GM18517 (cell line): ENCODE measurements around the gene SLC12A7.
"Not testable (repeated sequence)": the region's sequence is repeated elsewhere in the genome, so short reads cannot be mapped to it uniquely, and the experiment has no call there.

Source experiments
- ATAC-seq: cut with Tn5 transposase; IDR thresholded peaks from one replicate; pipeline ENCODE4 v1.9.1; 2021; ENCODE audit warnings: mild to moderate bottlenecking, moderate library complexity; ENCODE audit not compliant: unreplicated experiment

SLC12A7 gene

DNA sequence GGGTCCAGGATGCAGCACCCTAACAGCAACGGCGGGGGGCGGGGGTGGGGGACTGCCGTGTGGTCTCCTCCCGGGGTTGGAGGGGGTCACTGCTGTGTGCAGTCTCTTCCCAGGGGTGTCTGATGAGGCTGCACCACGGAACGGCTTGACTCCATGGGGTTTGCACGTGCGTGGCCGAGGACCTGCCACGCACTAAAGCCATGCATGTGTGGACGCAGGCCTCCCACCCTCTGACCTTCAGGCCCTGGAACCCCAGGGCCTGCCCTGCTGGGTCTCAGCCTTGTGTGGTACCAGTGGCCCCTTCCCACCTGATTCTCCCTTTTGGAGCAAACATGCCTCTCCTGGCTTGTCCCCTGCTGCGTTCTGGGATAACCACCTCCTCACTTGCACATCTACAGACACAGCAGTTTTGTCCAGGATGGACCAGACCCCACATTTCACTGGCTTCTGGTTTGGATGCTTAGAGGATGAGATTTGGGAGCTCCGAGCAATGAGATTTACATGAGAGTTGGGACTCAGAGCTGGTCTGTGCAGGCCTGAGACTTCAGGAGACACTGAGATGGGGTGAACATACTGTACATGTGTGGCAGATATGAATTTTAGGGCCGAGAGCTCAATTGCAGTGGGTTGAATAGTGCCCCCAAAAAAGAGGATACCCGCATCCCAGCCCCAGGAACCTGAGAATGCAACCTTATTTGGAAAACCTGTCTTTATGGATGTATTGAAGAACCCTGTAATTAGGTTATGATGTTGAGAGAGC lies 45.8 kb downstream of the SLC12A7 start:
- ATAC-seq, result no peak

DNA sequence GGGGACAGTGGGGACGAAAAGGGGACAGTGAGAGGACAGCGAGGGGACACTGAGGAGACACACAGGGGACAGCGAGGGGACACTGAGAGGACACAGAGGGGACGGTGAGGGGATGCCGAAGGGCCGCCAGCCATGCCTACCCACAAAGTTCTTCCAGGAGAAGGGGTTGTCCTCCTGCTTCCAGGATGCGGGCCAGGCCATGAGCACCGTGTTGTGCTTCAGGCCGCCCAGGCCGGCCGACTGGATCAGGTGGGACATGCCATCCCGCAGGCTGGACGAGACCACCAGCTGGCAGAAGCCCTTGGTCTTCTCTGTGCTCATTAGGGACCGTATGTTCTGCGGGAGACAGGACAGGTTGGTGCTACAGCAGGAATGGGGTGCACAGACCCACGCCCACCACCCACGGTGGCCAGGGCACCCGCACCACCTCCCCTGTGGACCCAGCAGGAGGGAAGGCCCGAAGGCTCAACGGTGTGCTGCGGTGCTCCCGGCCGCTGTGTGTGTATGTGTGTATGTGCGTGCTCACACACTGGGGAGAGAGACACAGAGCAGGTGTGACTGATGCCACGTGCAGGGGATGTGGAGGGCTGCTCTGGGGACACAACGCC lies 46.6 kb downstream of the SLC12A7 start:
- ATAC-seq, result no peak

- ATAC-seq, result no peak
These were observed 47.3 kb downstream of the SLC12A7 start for GRCh38 chr5:1064383-1065142.

DNA sequence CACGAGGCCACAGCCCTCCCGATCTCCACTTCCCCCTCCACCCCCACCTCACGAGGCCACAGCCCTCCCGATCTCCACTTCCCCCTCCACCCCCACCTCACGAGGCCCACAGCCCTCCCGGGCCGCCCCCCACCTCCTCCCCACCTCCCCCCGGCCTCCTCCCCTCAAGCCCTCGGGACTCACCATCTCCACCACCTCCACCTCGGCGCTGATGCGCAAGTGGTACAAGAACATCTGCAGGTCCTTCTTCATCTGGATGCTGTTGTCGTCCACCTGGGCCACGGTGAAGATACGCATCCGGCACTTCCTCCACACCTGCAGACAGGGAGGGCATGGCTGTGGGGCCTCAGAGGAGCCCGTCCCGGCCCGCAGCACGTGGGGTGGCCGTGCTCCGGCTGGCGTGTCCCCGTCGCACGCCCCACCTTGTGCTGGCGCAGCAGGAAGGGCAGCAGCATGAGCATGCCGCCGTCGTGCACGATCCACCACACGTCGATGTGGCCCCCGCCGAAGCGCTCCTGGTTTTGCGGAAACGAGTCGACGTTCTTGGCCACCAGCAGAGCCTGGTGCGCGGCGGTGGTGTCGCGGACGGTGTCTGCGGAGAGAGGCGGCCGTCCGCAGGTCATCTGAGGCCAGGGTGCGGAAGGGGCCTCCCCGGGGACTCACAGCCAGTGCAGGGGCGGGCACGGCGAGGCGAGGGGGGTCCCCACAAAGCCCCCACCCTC lies 48.0 kb downstream of the SLC12A7 start:
- no peak for ATAC-seq

DNA sequence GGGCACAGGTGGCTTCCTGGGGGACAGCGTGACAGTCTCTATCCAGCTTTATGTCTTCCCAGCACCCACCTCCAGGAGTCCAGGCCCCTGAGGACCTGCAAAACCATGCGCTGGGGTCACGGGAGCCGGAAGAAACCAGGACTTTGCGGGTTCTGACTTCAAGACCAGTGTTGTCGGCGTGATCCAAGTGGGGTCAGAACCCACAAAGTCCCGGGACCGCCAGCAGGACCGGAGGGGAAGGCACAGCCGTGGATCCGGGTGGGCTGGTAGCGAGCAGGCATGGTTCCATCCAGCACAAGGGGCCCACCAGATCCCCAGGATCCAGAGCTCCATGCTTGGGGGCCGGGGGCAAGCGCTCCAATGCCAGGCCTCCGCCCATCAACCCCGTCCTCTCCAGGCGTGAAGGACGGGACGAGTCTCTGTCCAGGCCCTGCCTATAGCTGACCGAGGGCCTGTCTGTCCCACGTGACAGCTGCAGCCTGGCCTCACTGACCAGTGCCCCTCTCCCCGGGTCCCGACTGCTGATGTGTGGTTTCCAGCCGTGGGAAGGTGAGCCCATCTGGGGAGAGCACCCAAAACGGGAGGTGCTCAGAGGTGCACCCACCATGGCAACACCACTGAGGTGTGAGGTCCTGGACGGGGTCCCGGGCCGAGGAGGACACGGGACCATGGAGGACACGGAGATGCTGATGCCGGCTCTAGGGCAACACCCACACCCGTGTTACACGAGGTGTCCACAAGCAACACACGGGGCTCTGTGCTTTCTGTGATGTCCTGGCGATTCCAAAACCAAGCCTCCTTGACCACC lies 48.9 kb downstream of the SLC12A7 start:
- no peak for ATAC-seq

DNA sequence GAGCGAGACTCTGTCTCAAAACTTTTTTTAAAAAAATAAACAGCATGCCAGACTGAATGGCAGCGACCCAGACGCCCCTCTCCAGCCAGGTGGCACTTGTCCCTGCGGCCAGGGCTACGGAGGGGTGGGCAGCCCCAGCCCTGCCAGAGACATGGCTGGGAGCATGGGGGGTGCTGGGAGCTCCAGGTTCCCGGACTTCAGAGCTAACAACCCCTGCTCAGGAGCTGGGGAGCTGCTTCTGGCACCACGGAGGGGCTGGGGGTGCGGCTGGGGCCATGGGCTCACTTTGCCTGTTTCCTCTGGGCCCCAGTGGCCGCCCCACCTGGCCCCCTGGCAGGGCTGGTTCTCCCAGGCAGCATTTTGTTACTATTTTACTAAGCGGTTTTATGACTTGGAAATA lies 49.9 kb downstream of the SLC12A7 start:
- no peak for ATAC-seq

- not testable (repeated sequence) for ATAC-seq
These were observed 50.6 kb downstream of the SLC12A7 start for GRCh38 chr5:1061292-1061691.

GRCh38 chr5:1060535-1060981 lies 51.3 kb downstream of the SLC12A7 start:
- no peak for ATAC-seq

DNA sequence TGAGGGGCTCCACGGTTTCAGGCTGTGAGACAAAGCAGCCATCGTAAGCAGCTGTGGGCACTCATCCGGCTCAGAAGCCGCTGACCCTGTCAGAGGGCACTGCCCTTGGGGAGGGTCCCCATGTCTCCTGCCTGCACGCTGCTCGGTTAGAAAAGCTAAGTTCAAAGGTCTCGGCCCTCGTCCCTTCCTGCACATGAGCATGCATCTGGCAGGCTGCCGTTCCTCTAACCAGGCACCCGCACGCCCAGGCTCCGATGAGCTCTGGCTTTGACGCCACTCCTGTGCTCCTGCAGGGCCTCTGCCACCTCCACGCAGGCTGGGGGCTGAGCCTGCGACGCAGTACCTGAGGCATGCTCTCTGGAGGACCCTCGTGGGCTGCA lies 52.0 kb downstream of the SLC12A7 start:
- ATAC-seq, result no peak

GRCh38 chr5:1058988-1059883 lies 52.6 kb downstream of the SLC12A7 start:
- ATAC-seq, result no peak

- ATAC-seq, result no peak
These were observed 53.5 kb downstream of the SLC12A7 start for GRCh38 chr5:1058083-1058945.

DNA sequence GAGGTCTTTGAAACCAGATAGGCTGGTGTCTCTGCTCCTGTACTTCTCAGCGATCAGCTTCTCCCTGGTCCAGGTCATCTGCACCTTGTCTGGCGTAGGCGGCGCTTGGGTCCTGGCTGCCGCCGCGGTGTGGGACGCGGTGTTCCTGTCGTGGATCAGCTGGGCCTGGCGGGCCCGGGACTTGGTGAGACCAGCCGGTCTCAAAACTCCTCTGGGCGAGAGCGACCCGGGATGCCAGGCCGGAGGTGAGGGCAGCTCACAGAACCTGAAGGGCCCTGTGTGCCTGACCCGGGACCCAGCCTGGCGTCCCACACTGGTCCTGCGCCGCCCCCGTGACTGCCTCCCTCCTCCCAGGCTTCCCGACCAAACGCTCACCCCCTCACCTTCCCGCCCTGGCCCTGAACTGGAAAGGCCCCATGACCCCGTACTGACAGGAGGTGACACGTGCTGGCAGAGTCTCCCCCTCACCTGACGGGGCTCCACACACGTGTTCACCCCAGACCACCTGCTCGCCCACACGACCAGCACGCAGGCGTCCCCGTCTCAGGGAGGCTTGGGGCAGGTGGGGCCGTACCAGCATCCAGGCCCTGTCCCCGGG lies 54.3 kb downstream of the SLC12A7 start:
- no peak for ATAC-seq

DNA sequence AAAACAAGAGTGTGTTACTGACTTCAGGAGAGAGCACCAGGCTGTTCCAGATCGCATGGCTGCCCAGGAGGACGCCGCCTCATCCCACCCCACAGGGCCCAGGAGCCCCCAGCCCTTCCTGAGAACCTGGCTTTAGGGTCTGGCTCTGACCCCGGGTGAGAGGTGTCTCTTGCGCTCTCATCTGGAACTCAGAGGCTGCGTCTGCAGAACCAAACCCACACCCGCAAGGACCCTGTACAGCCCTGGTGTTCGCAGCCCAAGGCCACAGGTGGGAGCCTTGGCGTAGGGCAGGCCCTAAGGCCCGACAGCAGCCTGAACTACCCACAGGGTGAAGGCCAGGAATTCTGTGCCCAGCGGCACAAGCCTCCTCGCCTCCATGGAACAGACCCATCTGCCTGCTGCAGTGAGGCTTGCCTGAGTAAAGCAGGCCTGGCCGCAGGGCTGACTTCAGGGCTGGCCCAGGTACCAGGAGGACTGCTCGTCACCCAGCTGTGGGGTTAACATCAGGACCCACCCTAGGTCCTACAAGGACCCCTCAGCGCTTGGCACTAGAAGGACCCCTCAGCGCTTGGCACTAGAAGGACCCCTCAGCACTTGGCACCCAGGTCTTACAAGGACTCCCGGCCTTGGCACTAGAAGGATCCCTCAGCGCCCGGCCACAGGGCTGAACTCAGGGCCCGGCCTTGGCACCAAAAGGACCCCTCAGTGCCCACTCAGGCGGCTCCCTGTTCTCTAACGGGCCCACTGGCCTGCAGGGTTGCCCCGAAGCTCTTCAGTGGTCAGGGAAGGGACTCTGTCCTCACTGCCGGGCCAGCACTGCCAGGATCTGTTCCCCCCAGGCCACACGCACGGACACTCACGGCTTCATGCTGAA lies 55.0 kb downstream of the SLC12A7 start:
- ATAC-seq, result no peak

GRCh38 chr5:1055896-1056610 lies 55.8 kb downstream of the SLC12A7 start:
- ATAC-seq, result no peak

GRCh38 chr5:1054799-1055775 lies 56.8 kb downstream of the SLC12A7 start:
- ATAC-seq, result no peak
